ENCODE results near the gene MRPL20. TPM values are rescaled to one million over a fixed set of nuclear protein-coding genes. Genes with fewer than 3 reads are reported as not detected.

Gene MRPL20
- total and polyA plus RNA-seq, 2 donors (not counting 1 experiment from before 2014, with no cell fraction given) = 81.7 to 150 TPM

DNA sequence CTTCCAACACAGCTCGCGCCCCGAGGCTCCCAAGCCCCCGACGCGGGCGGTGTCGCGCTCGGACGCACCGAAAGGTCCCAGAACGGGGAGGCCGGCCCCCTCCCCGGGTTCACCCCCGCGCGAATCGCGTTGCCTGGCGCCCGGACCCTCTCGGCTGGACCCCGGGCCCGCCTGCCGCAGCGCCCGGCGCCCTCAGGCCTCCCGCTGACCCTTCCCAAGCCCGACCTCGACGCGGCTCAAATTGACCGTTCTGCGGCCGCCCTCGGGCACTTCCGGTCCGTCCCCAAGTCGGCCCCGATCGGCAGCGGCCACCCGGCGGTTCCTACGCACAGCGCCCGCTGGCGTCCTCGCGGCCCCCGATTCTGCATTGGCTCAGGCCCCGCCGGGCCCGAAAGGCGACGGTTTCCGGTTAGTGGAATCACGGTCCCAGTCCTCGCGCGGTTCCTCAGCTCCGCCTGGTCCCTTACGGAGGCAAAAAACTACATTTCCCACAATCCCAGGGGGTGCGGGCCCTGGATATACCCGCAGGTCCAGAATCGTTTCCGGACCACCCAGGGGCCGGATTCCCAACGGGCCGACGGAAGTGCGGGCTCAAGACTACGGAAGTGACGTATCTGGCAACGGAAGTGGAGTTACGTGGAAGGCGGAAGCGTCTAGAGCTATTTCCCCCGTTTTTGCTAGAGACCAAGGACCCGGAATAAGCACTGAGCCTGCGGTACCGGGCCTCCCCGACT is 32.0 kb downstream of the MRPL20 start, which contains the start of gene AURKAIP1:
AURKAIP1 (minus strand) TSS at position 279 of the 734 bp plus-strand sequence. CDS start 451 bp downstream, outside the sequence.
- Histone ChIP-seq H3K9me3 (ENCODE audit: control insufficient read depth, insufficient read depth, low read depth, low read length) (no peaks in the 10 kb centered on the region), H3K27ac (ENCODE audit: insufficient read depth, low read length) (peak within 1 kb of the TSS; percentile 94), H2AFZ (ENCODE audit: low read length) (no peak within 1 kb of the TSS), H3K4me1 (ENCODE audit: control insufficient read depth, extremely low read depth, insufficient read depth, low read length) (peaks cover 15% of the 10 kb centered on the region), H3K27me3 (ENCODE audit: control insufficient read depth, insufficient read depth, low read length) (no peaks in the 10 kb centered on the region), H3K36me3 (ENCODE audit: control insufficient read depth, insufficient read depth, low read length) (peaks cover 17% of the 10 kb centered on the region), H3K4me2 (ENCODE audit: extremely low read depth, insufficient read depth, low read length) (peak within 1 kb of the TSS; percentile 86), H3K79me2 (ENCODE audit: control insufficient read depth, insufficient read depth, low read length) (peaks cover 26% of the 10 kb centered on the region), H4K20me1 (ENCODE audit: control insufficient read depth, extremely low read depth, insufficient read depth, low read length) (no peaks in the 10 kb centered on the region), H3K4me3 (replicated peaks in 1 of 4; ENCODE audit: control extremely low read depth in 1 of 4, insufficient read depth in 1 of 4, low read depth in 3 of 4, low read length in 4 of 4) (peak within 1 kb of the TSS; percentile 52 to 86 (median 72)), H3K9ac (ENCODE audit: insufficient read depth, low read length) (peak within 1 kb of the TSS; percentile 84)
- TF ChIP-seq CTCF (conservative IDR thresholded peaks at IDR 0.05 in 1 of 2, IDR thresholded peaks at IDR 0.05 in 1 of 2; ENCODE audit: low read depth in 1 of 2, low read length in 2 of 2) (peak; percentile 23 to 31), EZH2 (IDR thresholded peaks at IDR 0.05; ENCODE audit: low read length, missing control alignments) (no peak)
- DNase-seq (ENCODE audit: low read depth in 2 of 2) = peak; percentile 100

GRCh38 chr1:1374589-1374928 is 32.5 kb downstream of the MRPL20 start:
- no peak overlapping the region for H2AFZ ChIP-seq (ENCODE audit: low read length)
- H3K9me3 ChIP-seq (ENCODE audit: control insufficient read depth, insufficient read depth, low read depth, low read length) = no peaks in the 10 kb centered on the region
- H3K79me2 ChIP-seq (ENCODE audit: control insufficient read depth, insufficient read depth, low read length) = peaks cover 26% of the 10 kb centered on the region
- H3K4me2 ChIP-seq (ENCODE audit: extremely low read depth, insufficient read depth, low read length) = peak overlapping the region; percentile 86
- peak overlapping the region; percentile 84 for H3K9ac ChIP-seq (ENCODE audit: insufficient read depth, low read length)
- peak overlapping the region; percentile 73 for H3K27ac ChIP-seq (ENCODE audit: insufficient read depth, low read length)
- peaks cover 15% of the 10 kb centered on the region for H3K4me1 ChIP-seq (ENCODE audit: control insufficient read depth, extremely low read depth, insufficient read depth, low read length)
- H3K36me3 ChIP-seq (ENCODE audit: control insufficient read depth, insufficient read depth, low read length) = peaks cover 17% of the 10 kb centered on the region
- no peak for TF ChIP-seq EZH2 (IDR thresholded peaks at IDR 0.05; ENCODE audit: low read length, missing control alignments)
- no peak for TF ChIP-seq CTCF (conservative IDR thresholded peaks at IDR 0.05 in 1 of 2, IDR thresholded peaks at IDR 0.05 in 1 of 2; ENCODE audit: low read depth in 1 of 2, low read length in 2 of 2)
- no peaks in the 10 kb centered on the region for H3K27me3 ChIP-seq (ENCODE audit: control insufficient read depth, insufficient read depth, low read length)
- H4K20me1 ChIP-seq (ENCODE audit: control insufficient read depth, extremely low read depth, insufficient read depth, low read length) = no peaks in the 10 kb centered on the region
- DNase-seq (ENCODE audit: low read depth in 2 of 2) = no peak
- peak overlapping the region; percentile 51 to 86 (median 72) for H3K4me3 ChIP-seq (replicated peaks in 1 of 4; ENCODE audit: control extremely low read depth in 1 of 4, insufficient read depth in 1 of 4, low read depth in 3 of 4, low read length in 4 of 4)

GRCh38 chr1:1373815-1374588 is 33.1 kb downstream of the MRPL20 start:
- Histone ChIP-seq H3K36me3 (ENCODE audit: control insufficient read depth, insufficient read depth, low read length) (peaks cover 17% of the 10 kb centered on the region), H3K27me3 (ENCODE audit: control insufficient read depth, insufficient read depth, low read length) (no peaks in the 10 kb centered on the region), H3K79me2 (ENCODE audit: control insufficient read depth, insufficient read depth, low read length) (peaks cover 26% of the 10 kb centered on the region)

More at GRCh38 chr1:1373815-1374588, 33.1 kb downstream of the MRPL20 start:
- H3K9ac ChIP-seq (ENCODE audit: insufficient read depth, low read length) = peak overlapping the region; percentile 84
- DNase-seq (ENCODE audit: low read depth in 2 of 2) = no peak
- H3K9me3 ChIP-seq (ENCODE audit: control insufficient read depth, insufficient read depth, low read depth, low read length) = no peaks in the 10 kb centered on the region
- TF ChIP-seq CTCF (conservative IDR thresholded peaks at IDR 0.05 in 1 of 2, IDR thresholded peaks at IDR 0.05 in 1 of 2; ENCODE audit: low read depth in 1 of 2, low read length in 2 of 2) (no peak), EZH2 (IDR thresholded peaks at IDR 0.05; ENCODE audit: low read length, missing control alignments) (no peak)
- no peaks in the 10 kb centered on the region for H4K20me1 ChIP-seq (ENCODE audit: control insufficient read depth, extremely low read depth, insufficient read depth, low read length)
- peak overlapping the region; percentile 73 for H3K27ac ChIP-seq (ENCODE audit: insufficient read depth, low read length)
- H3K4me2 ChIP-seq (ENCODE audit: extremely low read depth, insufficient read depth, low read length) = peak overlapping the region; percentile 86
- no peak overlapping the region for H2AFZ ChIP-seq (ENCODE audit: low read length)
- H3K4me1 ChIP-seq (ENCODE audit: control insufficient read depth, extremely low read depth, insufficient read depth, low read length) = peaks cover 15% of the 10 kb centered on the region
- H3K4me3 ChIP-seq (replicated peaks in 1 of 4; ENCODE audit: control extremely low read depth in 1 of 4, insufficient read depth in 1 of 4, low read depth in 3 of 4, low read length in 4 of 4) = peak overlapping the region; percentile 51 to 86 (median 72)

Measured in fibroblast of lung (primary cell).